ENCODE data around the gene GNG14. TPM values are rescaled to one million over a fixed set of nuclear protein-coding genes. Genes with fewer than 3 reads are reported as not detected.

Gene GNG14
- total RNA-seq, 1 donor from 2014 or later: not detected

DNA sequence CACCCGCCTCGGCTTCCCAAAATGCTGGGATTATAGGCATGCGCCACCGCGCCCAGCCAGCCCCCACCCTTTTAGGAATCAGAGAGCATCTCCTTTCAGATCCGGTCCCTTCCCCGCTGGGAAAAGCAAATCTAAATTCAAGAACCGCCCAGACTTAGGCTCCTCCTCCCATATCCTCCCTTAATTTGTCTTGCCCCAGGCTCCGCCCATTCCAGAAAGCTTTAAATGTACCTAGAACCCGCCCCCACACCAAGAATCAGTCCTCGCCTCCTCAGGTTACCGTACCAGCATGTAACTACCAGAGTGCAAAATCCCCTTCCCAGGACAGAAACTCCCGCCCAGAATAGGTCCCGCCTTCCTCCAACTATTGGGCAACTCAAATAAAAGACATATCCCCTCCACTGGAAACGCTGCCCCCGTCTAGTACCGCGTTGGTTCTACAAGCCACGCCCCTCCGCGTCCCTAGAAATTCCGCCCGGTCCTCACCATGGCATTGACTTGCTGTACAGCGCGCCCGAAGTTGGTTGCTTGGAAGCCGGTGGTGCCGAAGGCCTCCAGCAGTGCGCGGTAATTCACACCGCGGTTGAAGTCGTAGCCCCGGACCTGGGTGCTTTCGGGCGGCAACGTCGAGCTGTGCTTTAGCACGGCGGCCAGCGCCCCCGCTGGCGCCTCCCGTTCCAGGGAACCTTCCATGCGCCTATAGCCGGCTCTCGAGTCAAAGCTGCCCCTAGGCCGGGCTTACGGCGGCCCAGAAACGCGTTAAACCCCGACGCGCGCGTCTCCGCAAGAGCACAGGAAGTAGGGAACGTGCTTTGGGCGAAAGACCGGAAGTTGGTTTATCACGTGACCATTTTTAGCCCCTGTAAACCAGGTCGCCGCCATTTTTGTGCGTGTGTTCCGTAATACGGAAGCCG lies 6.5 kb upstream of the GNG14 start, which contains the start of gene DHPS:
Gene DHPS, minus strand, starts transcription at position 807 of the 914 bp plus-strand sequence. Its CDS starts 114 bp downstream, at position 693.
- peak within 1 kb of the TSS; percentile 90 for H3K4me3 Mint-ChIP-seq (ENCODE audit: unreplicated experiment)

DNA sequence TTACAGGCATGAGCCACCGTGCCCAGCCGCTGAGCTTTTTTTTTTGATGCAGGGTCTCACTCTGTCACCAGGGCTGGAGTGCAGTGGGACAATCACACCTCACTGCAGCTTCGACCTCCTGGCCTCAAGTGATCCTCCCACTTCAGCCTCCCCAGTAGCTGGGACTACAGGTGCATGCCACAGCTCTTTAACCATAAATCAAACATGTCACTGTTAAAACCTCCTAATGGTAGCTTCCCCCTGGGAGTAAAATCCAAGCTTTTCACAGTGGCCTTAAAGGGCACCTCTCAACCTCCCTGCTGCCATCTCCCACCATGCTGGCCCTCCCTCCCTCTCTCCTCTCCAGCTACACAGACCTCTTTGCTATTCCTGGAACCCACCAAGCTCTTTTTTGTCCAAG lies 2.0 kb upstream of the GNG14 start:
- TF ChIP-seq CTCF (IDR thresholded peaks at IDR 0.05): no peak
- Mint-ChIP-seq H3K4me1 (ENCODE audit: low read depth) (peaks cover 5% of the 10 kb centered on the region), H3K27me3 (ENCODE audit: low read depth) (no peaks in the 10 kb centered on the region), H3K36me3 (ENCODE audit: low read depth) (no peaks in the 10 kb centered on the region), H3K4me3 (ENCODE audit: unreplicated experiment) (no peak overlapping the region), H3K9me3 (ENCODE audit: low read depth) (no peaks in the 10 kb centered on the region), H3K27ac (ENCODE audit: unreplicated experiment) (no peak overlapping the region)
- no peak for DNase-seq (ENCODE audit: low spot score)

More for the DNA sequence above, 6.5 kb upstream of the GNG14 start, which contains the start of gene DHPS:
- H3K27ac Mint-ChIP-seq (ENCODE audit: unreplicated experiment): peak within 1 kb of the TSS; percentile 97
- no peaks in the 10 kb centered on the region for H3K9me3 Mint-ChIP-seq (ENCODE audit: low read depth)
- H3K4me1 Mint-ChIP-seq (ENCODE audit: low read depth): peaks cover 6% of the 10 kb centered on the region
- H3K27me3 Mint-ChIP-seq (ENCODE audit: low read depth): no peaks in the 10 kb centered on the region
- peak; percentile 38 for TF ChIP-seq CTCF (IDR thresholded peaks at IDR 0.05)
- DNase-seq (ENCODE audit: low spot score): peak; percentile 94
- peaks cover 10% of the 10 kb centered on the region for H3K36me3 Mint-ChIP-seq (ENCODE audit: low read depth)

DNA sequence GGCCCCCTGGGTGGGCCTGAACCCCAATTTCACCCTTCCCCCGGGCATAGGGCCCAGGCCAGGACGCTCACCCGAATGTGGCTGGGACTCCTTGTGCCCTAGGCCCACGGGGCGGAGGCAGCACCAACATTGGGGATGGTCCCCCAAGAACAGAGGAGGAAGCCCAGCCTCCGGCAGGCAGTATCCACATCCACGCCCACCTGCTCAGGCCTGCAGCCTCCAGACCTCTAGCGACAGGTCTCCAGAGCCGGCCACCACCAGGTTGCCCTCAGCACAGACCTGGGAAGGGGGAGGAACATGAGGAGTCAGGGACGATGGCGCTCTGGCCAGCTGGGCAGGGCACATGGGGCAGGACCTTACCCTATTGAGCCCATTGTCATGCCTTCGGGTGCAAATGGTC lies 1.2 kb downstream of the GNG14 start:
- no peak overlapping the region for H3K27ac Mint-ChIP-seq (ENCODE audit: unreplicated experiment)
- no peaks in the 10 kb centered on the region for H3K27me3 Mint-ChIP-seq (ENCODE audit: low read depth)
- H3K36me3 Mint-ChIP-seq (ENCODE audit: low read depth): no peaks in the 10 kb centered on the region
- no peak for TF ChIP-seq CTCF (IDR thresholded peaks at IDR 0.05)
- no peaks in the 10 kb centered on the region for H3K9me3 Mint-ChIP-seq (ENCODE audit: low read depth)
- no peaks in the 10 kb centered on the region for H3K4me1 Mint-ChIP-seq (ENCODE audit: low read depth)
- peak; percentile 91 for DNase-seq (ENCODE audit: low spot score)
- H3K4me3 Mint-ChIP-seq (ENCODE audit: unreplicated experiment): no peak overlapping the region

- DNase-seq (ENCODE audit: low spot score): peak; percentile 92
- Mint-ChIP-seq H3K9me3 (ENCODE audit: low read depth) (no peaks in the 10 kb centered on the region), H3K36me3 (ENCODE audit: low read depth) (no peaks in the 10 kb centered on the region), H3K4me1 (ENCODE audit: low read depth) (no peaks in the 10 kb centered on the region), H3K27ac (ENCODE audit: unreplicated experiment) (no peak overlapping the region), H3K4me3 (ENCODE audit: unreplicated experiment) (no peak overlapping the region), H3K27me3 (ENCODE audit: low read depth) (no peaks in the 10 kb centered on the region)
- no peak for TF ChIP-seq CTCF (IDR thresholded peaks at IDR 0.05)
These were observed 1.9 kb downstream of the GNG14 start for GRCh38 chr19:12689581-12690216.

DNA sequence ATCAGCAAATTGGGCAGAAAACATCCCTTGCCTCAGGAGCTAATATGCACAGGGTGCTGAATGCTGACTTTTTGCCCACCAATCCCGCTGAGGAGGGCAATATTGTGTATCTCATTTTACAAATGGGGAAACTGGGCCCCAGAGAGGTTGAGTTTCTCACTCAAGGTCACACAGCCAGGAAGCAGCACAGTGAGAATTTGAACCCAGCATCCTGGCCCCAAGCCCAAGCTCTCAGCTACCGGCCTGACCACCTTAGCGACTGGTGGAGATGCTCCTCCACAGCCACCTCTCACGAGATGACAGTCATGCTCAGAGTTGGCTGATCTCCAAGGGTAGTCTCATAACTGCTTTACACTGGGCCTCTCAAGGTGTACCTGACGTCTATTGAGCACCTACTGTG lies 5.2 kb downstream of the GNG14 start:
- Mint-ChIP-seq H3K27ac (ENCODE audit: unreplicated experiment) (no peak overlapping the region), H3K4me3 (ENCODE audit: unreplicated experiment) (no peak overlapping the region), H3K27me3 (ENCODE audit: low read depth) (no peaks in the 10 kb centered on the region), H3K9me3 (ENCODE audit: low read depth) (no peaks in the 10 kb centered on the region), H3K36me3 (ENCODE audit: low read depth) (no peaks in the 10 kb centered on the region), H3K4me1 (ENCODE audit: low read depth) (peaks cover 7% of the 10 kb centered on the region)
- no peak for TF ChIP-seq CTCF (IDR thresholded peaks at IDR 0.05)
- no peak for DNase-seq (ENCODE audit: low spot score)

Measured in chondrocyte (in vitro differentiated cells).